Measurements from ENCODE around the gene CCDC175. TPM values are rescaled to one million over a fixed set of nuclear protein-coding genes. Genes with fewer than 3 reads are reported as not detected.
A peak's percentile ranks its signal among the peaks of the same experiment; 100 is the strongest.

CCDC175 gene
- total RNA-seq, 1 experiment from 2014 or later = not detected

DNA sequence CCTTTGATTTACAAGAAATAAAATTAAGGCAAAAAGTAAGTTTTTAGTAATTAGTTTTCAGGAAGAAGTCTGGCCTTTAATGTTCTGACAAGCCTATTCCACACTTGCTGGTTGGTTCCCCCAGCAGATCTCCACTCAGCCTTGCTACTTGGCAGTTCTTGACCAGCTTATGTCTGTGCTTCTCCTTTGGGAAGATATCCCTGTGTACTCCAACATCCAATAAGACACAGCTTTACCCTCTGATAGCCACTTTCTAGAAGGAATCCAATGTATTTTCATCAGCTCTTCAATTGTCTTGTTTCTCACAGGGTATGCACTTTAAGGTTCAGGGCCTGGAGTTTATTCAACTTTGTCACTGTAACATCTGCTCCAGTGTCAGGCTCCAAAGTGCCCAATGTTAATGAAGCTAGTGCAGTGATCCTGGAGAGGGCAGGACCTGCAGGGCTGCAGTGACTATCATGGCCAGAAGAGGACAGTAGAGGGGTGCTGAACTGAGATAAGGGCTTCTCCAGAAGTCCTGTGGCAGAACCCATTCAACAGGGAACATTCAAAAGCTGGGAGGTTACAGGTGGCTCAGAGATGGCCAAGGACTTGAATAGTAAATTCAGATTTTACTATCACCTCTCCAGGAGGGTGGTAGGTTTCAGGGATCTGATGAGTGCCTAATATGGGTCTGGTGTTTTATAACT, 69.4 kb downstream of the CCDC175 start:
- Histone ChIP-seq H3K9me3 (ENCODE audit: control insufficient read depth in 1 of 2, insufficient read depth in 1 of 2, low read depth in 1 of 2, low read length in 2 of 2) (no peaks in the 10 kb centered on the region), H2AFZ (ENCODE audit: low read depth, low read length, poor library complexity, severe bottlenecking) (no peak overlapping the region), H3K4me3 (replicated peaks in 1 of 2; ENCODE audit: low read depth in 1 of 2, low read length in 2 of 2) (no peak overlapping the region), H3K79me2 (ENCODE audit: insufficient read depth, low read length) (no peaks in the 10 kb centered on the region), H3K36me3 (ENCODE audit: control insufficient read depth in 1 of 2, insufficient read depth in 2 of 2, low read length in 2 of 2) (peaks cover 0 to 4% of the 10 kb centered on the region in 2 experiments; a peak in 1 of 4 replicates), H3K4me1 (ENCODE audit: control insufficient read depth in 1 of 2, insufficient read depth in 2 of 2, low read length in 2 of 2) (no peaks in the 10 kb centered on the region), H3K27ac (ENCODE audit: low read depth, low read length) (no peak overlapping the region), H3K27me3 (ENCODE audit: insufficient read depth, low read length) (no peaks in the 10 kb centered on the region), H3K9ac (ENCODE audit: low read length) (no peak overlapping the region), H3K4me2 (ENCODE audit: low read length) (no peak overlapping the region), H3K9me2 (ENCODE audit: insufficient read depth) (no peaks in the 10 kb centered on the region), H4K20me1 (ENCODE audit: insufficient read depth) (no peaks in the 10 kb centered on the region)
- ATAC-seq (peak; percentile 96), DNase-seq (ENCODE audit: low read depth, low spot score) (peak; percentile 42)
- intact Hi-C loops (cut with micrococcal nuclease) = loop anchor here (1.0 to 5.0 kb wide), 3 partner anchors 69 to 675 kb away; partner anchors contain the start of gene CCDC175
- CTCF ChIA-PET = interaction anchor here (0.6 to 2.1 kb wide), 14 partner anchors 10 to 678 kb away, joined by 3 to 27 read pairs (median 6); partner anchors contain the start of genes CCDC175, JKAMP and L3HYPDH
- no TSS peak for BruUV-seq (replicated peaks)
- POLR2A ChIA-PET = interaction anchor here (0.9 to 1.4 kb wide), 3 partner anchors 23 to 66 kb away, joined by 3 to 4 read pairs (median 4); partner anchors contain the start of genes JKAMP and L3HYPDH
- TF ChIP-seq SRF (IDR thresholded peaks at IDR 0.05; ENCODE audit: low read depth) = no peak
- peak; percentile 61 for TF ChIP-seq RAD21 (IDR thresholded peaks at IDR 0.05; ENCODE audit: low read depth)
- TF ChIP-seq, protein P1, sequence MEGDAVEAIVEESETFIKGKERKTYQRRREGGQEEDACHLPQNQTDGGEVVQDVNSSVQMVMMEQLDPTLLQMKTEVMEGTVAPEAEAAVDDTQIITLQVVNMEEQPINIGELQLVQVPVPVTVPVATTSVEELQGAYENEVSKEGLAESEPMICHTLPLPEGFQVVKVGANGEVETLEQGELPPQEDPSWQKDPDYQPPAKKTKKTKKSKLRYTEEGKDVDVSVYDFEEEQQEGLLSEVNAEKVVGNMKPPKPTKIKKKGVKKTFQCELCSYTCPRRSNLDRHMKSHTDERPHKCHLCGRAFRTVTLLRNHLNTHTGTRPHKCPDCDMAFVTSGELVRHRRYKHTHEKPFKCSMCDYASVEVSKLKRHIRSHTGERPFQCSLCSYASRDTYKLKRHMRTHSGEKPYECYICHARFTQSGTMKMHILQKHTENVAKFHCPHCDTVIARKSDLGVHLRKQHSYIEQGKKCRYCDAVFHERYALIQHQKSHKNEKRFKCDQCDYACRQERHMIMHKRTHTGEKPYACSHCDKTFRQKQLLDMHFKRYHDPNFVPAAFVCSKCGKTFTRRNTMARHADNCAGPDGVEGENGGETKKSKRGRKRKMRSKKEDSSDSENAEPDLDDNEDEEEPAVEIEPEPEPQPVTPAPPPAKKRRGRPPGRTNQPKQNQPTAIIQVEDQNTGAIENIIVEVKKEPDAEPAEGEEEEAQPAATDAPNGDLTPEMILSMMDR (IDR thresholded peaks at IDR 0.05 in 2 of 3, conservative IDR thresholded peaks at IDR 0.05 in 1 of 3; ENCODE audit: borderline replicate concordance in 1 of 3, insufficient read depth in 1 of 3, low read depth in 2 of 3, low read length in 2 of 3) = peak; percentile 62 to 99 (median 94)
- RAD21 ChIA-PET (ENCODE audit: low non-redundant PET in 1 of 2, low total read pairs in 2 of 2, uncharacterized antibody in 2 of 2, unreplicated experiment in 2 of 2) = interaction anchor here (0.6 to 1.3 kb wide), 5 partner anchors 63 to 870 kb away, joined by 3 to 8 read pairs (median 4); partner anchors contain the start of gene CCDC175 (in 2 of the 2)

DNA sequence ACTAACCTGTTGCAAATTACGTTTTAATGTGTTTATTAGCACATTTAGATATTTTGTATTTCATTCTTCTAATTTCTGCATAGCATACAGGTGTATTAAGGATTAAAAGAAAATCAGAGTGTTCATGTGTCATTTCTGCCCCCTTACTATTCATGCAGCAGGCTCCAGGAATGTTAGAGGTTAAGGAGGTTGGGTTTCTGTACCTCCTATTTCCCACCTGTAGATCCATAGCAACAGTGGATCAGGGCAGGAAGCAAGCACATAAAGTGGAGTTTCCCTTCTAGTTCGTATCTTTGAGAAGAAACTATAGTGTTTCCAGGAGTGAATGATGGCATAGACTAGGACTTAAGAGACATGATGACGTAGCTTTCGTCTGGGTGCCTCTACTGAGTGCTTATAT, 73.4 kb downstream of the CCDC175 start:
- intact Hi-C loops (cut with micrococcal nuclease) = no loop called here
- TF ChIP-seq, protein P2, sequence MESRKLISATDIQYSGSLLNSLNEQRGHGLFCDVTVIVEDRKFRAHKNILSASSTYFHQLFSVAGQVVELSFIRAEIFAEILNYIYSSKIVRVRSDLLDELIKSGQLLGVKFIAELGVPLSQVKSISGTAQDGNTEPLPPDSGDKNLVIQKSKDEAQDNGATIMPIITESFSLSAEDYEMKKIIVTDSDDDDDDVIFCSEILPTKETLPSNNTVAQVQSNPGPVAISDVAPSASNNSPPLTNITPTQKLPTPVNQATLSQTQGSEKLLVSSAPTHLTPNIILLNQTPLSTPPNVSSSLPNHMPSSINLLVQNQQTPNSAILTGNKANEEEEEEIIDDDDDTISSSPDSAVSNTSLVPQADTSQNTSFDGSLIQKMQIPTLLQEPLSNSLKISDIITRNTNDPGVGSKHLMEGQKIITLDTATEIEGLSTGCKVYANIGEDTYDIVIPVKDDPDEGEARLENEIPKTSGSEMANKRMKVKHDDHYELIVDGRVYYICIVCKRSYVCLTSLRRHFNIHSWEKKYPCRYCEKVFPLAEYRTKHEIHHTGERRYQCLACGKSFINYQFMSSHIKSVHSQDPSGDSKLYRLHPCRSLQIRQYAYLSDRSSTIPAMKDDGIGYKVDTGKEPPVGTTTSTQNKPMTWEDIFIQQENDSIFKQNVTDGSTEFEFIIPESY (IDR thresholded peaks at IDR 0.05; ENCODE audit: extremely low read depth, insufficient replicate concordance, low read length) = no peak
- TF ChIP-seq, protein P3, sequence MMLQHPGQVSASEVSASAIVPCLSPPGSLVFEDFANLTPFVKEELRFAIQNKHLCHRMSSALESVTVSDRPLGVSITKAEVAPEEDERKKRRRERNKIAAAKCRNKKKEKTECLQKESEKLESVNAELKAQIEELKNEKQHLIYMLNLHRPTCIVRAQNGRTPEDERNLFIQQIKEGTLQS (IDR thresholded peaks at IDR 0.05) = no peak
- no peak for TF ChIP-seq RAD21 (IDR thresholded peaks at IDR 0.05; ENCODE audit: low read depth)
- no peak for TF ChIP-seq EZH2phosphoT487 (IDR thresholded peaks at IDR 0.05; ENCODE audit: borderline replicate concordance)
- no peak for TF ChIP-seq POLR2AphosphoS5 (IDR thresholded peaks at IDR 0.05; ENCODE audit: low read depth, low read length)
- TF ChIP-seq, protein P4, sequence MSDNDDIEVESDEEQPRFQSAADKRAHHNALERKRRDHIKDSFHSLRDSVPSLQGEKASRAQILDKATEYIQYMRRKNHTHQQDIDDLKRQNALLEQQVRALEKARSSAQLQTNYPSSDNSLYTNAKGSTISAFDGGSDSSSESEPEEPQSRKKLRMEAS (IDR thresholded peaks at IDR 0.05) = no peak
- no peak for TF ChIP-seq CEBPB (IDR thresholded peaks at IDR 0.05; ENCODE audit: low read depth)
- TF ChIP-seq FOSL1 (IDR thresholded peaks at IDR 0.05; ENCODE audit: low read depth) = no peak
- ChIA-PET CTCF (interaction anchor here (1.1 kb wide), 1 partner anchor 73 kb away, joined by 3 read pairs; the partner anchor contains the start of gene CCDC175), POLR2A (no interaction called here), RAD21 (ENCODE audit: low non-redundant PET in 1 of 2, low total read pairs in 2 of 2, uncharacterized antibody in 2 of 2, unreplicated experiment in 2 of 2) (no interaction called here)
- no peak overlapping the region for H2AFZ ChIP-seq (ENCODE audit: low read depth, low read length, poor library complexity, severe bottlenecking)
- H3K27me3 ChIP-seq (ENCODE audit: insufficient read depth, low read length) = no peaks in the 10 kb centered on the region
- H4K20me1 ChIP-seq (ENCODE audit: insufficient read depth) = no peaks in the 10 kb centered on the region
- no peaks in the 10 kb centered on the region for H3K9me3 ChIP-seq (ENCODE audit: control insufficient read depth in 1 of 2, insufficient read depth in 1 of 2, low read depth in 1 of 2, low read length in 2 of 2)
- no peak overlapping the region for H3K4me2 ChIP-seq (ENCODE audit: low read length)
- no peaks in the 10 kb centered on the region for H3K4me1 ChIP-seq (ENCODE audit: control insufficient read depth in 1 of 2, insufficient read depth in 2 of 2, low read length in 2 of 2)
- no peak overlapping the region for H3K9ac ChIP-seq (ENCODE audit: low read length)
- peaks cover 6 to 9% of the 10 kb centered on the region in 2 experiments; a peak in 2 of 4 replicates for H3K36me3 ChIP-seq (ENCODE audit: control insufficient read depth in 1 of 2, insufficient read depth in 2 of 2, low read length in 2 of 2)
- no peaks in the 10 kb centered on the region for H3K9me2 ChIP-seq (ENCODE audit: insufficient read depth)
- DNase-seq (ENCODE audit: low read depth, low spot score) (no peak), ATAC-seq (no peak)
- no peak overlapping the region for H3K4me3 ChIP-seq (replicated peaks in 1 of 2; ENCODE audit: low read depth in 1 of 2, low read length in 2 of 2)
- BruUV-seq (replicated peaks) = no TSS peak
- peaks cover 5% of the 10 kb centered on the region; the same call in 1 of the 2 replicates for H3K79me2 ChIP-seq (ENCODE audit: insufficient read depth, low read length)
- no peak overlapping the region for H3K27ac ChIP-seq (ENCODE audit: low read depth, low read length)

All from HCT116 (cell line).